Stimulated activated CD4-positive, alpha-beta T cell treated with anti-CD3 and anti-CD28 coated beads, Interleukin-12 subunit alpha, Interleukin-12 subunit beta, amount 100 ng/mL, for 4 hours (primary cell): ENCODE measurements around the gene TRMT61A.

Experiments used
- DNase-seq: peaks from one replicate; pipeline ENCODE4 v3.0.0-alpha.2; 2020

TRMT61A gene

DNA sequence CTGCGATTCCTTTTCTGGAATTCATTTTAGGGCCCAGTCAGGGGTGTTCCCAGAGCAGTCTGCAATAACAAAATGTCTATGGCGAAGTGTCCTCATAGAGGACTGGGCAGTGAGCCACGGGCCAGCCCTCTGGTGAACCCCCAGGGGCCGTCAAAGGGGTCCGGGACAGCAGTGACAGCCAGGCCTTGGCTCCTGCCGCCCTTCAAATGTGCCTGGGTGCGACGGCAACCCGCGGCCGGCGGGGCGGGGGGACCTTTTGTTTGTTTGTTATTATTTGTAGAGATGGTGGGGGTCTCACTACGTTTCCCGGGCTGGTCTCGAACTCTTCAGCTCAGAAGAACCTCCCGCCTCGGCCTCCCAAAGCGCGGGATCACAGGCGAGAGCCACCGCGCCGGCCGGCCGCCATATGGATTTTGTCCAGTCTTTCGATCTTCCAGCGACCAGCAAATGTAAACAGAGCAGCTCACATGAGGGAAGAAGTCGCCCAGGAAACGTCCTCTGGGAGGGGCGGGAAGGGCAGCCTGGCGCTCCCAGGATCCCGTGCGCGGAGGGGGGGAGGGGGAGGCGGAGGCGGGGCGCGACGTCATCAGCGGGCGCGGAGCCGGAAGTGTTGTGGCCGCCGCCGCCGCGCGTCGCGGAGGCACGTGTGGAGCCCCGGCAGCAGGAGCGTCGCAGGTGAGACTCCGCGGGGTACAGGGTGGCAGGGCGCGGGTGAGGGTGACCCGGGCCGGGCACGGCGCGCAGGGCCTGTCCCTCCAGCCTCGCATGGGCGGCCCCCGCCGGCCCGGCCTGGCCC lies at the start of gene TRMT61A:
TRMT61A (plus strand) TSS at position 610 of the 796 bp plus-strand sequence. CDS start 783 bp downstream, outside the sequence.
- peak; percentile 80 for DNase-seq

- DNase-seq = no peak
These were observed 48.4 kb upstream of the TRMT61A start for GRCh38 chr14:103480595-103480994.

GRCh38 chr14:103483600-103483999 lies 45.4 kb upstream of the TRMT61A start:
- no peak for DNase-seq

DNA sequence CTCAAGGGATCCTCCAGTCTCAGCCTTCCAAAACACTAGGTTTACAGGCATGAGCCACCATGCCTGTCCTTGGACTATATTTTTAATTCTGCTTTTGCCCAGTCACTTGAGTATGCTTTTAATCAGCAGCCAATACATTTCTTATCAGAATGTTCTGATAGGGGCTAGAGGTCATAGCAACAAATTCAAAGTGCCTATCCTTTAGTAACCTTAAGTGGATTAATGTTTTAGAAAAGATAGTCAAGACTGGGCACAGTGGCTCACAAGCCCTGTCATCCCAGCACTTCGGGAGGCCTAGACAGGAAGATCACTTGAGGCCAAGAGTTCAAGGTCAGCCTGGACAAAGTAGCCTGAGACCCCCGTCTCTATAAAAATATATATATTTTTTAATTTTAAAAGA lies 43.5 kb upstream of the TRMT61A start:
- DNase-seq = no peak

GRCh38 chr14:103488071-103488470 lies 40.9 kb upstream of the TRMT61A start:
- DNase-seq = no peak

- no peak for DNase-seq
These were observed 40.0 kb upstream of the TRMT61A start for GRCh38 chr14:103488960-103489359.

- DNase-seq = no peak
These were observed 39.4 kb upstream of the TRMT61A start for GRCh38 chr14:103489621-103490020.

DNA sequence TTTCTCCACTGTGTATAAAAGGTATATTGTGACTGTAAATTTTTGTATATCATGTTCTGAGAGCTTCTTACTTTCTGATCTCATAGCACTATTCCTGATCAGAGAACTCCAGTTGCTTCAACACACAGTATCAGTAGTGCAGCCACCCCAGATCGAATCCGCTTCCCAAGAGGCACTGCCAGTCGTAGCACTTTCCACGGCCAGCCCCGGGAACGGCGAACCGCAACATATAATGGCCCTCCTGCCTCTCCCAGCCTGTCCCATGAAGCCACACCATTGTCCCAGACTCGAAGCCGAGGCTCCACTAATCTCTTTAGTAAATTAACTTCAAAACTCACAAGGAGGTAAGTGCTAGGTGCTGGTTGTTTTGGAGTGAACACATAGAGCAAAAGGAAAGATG lies 37.3 kb upstream of the TRMT61A start:
- no peak for DNase-seq

DNA sequence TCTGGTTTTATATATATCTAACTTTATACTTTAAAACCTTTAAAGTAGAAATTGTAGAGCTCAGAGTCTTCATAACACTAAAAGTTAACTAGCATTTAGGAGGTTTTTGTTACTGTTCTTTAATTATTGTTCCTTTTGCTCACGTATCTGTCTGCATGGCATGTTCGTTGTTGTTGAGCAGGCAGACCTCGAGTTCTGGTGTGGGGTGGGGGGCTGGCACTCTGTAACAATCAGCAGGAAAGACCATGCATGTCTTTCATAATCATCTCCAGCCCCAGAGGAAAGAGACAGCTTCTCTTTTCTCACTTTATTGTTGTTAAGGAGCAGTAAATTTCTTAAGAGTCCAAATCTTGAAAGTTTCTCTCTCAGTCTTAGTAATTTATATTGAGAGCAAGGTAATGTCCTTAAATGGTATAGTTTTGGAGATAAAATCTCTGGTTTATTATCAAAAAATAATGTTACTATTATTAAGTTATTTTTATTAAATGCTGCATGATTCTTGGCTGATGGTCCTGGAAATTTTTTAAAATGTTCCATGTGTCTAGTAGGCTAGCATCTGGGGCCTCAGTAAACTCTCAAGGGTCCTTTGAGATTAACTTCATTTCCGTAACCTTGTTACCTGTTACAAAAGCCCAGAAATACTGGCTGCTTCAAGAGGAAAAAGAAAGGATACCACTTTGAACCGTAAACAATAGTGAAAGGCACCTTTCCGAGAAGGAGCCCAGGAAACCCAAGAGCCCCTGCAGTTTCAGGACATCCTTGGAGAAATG lies 36.7 kb upstream of the TRMT61A start:
- DNase-seq = no peak

GRCh38 chr14:103495854-103496253 lies 33.1 kb upstream of the TRMT61A start:
- no peak for DNase-seq

GRCh38 chr14:103496776-103497175 lies 32.2 kb upstream of the TRMT61A start:
- DNase-seq = no peak

DNA sequence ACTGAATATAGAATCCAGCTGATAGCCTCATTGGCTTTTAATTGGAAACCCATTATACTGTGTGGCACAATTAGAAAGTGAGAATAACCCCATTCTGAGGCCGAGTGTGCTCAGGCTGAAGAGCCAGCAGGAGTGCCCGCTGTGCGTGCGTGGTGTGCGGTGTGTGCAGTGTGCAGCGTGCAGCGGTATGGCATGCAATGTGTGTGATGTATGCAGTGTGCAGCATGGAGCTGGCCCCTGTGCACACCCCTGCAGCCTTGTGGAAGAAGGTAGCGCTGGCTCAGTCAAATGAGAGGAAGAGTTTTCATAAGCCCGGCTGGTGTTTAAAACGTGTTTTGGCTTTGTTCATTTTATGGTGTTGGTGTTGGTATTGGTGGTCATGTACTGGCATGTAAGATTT lies 29.3 kb upstream of the TRMT61A start:
- DNase-seq = no peak

GRCh38 chr14:103500148-103500990 lies 28.6 kb upstream of the TRMT61A start:
- DNase-seq = peak; percentile 80

DNA sequence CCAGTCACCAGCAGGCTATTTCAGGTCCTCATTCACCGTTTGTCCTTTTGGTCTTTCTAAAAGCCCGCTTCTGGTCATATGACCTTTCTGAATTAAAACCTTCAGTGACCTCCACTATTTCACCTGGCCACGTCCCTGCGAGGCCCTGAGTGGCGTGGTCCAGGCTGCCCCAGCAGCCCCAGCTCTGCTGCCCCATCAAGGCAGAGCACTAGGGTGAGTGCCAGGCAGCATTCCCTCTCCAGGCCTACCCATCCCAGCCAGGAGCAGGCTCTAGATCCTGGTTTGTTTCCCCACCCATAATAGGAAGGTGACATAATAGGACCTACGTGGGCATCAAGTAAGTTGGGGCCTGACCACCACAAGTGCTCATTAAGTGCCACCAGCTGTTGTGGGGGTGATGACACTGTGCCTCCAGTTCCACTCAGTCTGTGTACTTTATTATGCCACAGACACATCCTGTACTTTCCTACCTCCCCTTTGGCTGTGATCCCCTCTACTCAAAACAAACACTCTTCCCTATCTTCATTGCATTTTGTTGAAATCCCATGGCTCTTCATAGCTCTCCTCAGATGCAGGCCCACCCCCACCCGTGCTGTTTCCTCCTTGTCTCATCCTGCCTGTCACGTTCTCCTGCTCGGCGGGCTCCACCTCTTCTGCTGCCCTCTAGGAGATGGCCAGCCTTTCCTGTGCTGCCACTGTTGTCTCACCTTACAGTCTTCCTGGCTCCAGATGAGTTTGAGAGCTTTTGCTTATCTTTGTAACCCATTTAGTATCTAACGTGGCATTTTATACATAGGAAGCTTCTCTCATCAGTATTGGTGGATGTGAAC lies 27.7 kb upstream of the TRMT61A start:
- no peak for DNase-seq

DNA sequence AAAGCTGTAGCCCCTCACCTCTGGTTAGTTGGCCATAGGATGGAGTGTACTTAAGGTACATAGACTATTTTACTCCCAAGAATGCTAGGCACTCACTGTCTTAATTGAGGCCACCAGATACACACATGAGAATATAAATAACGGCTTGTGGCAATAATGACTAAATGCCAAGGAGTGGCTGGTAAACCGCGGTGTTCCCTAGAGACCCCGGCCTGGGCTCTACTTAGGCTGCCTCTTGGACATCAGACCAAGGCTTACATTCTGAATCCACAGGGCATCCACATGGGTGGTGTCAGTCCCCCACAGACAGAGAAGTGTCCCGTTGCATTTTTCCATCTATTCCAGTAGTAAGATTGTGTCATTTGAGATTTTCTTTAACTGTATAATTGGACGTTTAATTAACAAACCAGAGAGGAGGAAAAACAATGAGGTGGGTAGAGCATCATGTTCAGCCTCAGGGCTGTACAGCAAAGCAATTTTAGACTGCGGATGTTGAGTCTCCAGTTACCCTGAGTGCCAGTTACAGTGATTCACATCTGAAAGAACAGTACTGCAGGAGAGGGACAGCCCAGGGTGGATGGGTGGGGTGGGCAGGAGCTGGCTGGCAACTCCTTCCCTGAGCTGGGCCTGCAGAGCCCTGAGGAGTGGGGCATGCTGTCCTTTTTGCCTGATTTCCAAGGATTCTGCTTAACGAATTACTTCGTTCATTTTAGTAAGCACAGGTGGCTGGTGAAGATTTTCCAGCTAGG lies 26.9 kb upstream of the TRMT61A start:
- DNase-seq = no peak

DNA sequence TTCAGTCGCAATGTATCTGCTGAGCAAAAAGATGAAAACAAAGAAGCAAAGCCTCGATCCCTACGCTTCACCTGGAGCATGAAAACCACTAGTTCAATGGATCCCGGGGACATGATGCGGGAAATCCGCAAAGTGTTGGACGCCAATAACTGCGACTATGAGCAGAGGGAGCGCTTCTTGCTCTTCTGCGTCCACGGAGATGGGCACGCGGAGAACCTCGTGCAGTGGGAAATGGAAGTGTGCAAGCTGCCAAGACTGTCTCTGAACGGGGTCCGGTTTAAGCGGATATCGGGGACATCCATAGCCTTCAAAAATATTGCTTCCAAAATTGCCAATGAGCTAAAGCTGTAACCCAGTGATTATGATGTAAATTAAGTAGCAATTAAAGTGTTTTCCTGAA lies 26.1 kb upstream of the TRMT61A start:
- DNase-seq = no peak

GRCh38 chr14:103503296-103503695 lies 25.7 kb upstream of the TRMT61A start:
- DNase-seq = no peak

DNA sequence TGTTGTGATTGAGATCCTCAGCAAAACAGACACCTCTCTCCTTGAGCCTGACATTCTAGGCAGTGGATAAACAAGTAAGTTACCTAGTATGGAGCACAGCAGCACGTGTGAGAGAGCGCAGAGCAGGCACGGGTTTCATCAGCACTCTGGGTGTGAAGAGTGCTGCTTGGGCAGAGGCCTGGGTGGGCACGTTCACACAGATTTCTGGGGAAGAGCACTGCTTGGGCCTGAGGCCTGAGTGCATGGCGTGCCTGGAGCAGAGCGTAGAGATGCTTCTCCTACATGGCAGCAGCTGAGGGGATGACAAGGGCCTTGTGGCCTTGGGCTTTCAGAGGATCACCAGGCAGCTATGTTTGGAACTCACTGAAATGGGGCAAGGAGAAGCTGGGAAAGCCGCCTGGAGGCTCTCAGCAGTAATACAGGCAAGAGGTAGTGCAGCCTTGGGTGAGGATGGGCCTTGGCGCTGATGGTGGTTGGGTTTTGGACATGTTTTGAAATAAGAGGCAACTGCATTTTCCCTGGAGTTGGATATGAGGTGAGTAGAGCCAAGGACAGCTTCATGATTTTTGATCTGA lies 23.9 kb upstream of the TRMT61A start:
- DNase-seq = no peak

DNA sequence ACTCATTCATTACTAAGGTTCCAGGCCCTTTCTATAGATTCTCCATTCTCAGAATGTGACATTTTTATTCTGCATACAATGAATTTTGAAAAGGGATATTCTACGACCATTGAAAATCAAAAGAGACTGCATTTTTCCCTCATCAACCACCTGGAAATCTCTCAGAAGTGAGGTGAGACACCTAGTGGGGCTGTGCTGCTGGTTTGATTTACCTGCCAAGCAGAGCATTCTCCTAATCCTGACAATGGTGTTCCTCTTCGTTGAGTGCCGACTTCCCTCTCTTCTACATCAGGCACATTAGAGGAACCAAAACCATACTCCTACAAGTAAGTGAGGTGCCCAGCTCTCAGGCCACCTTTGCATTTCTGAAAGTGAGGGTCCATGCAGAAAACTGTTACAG lies 21.2 kb upstream of the TRMT61A start:
- no peak for DNase-seq

- DNase-seq = no peak
These were observed 20.3 kb upstream of the TRMT61A start for GRCh38 chr14:103508521-103509329.
